ENCODE measurements around the gene C1orf167. TPM values are rescaled to one million over a fixed set of nuclear protein-coding genes. Genes with fewer than 3 reads are reported as not detected.

Gene C1orf167, protein sequence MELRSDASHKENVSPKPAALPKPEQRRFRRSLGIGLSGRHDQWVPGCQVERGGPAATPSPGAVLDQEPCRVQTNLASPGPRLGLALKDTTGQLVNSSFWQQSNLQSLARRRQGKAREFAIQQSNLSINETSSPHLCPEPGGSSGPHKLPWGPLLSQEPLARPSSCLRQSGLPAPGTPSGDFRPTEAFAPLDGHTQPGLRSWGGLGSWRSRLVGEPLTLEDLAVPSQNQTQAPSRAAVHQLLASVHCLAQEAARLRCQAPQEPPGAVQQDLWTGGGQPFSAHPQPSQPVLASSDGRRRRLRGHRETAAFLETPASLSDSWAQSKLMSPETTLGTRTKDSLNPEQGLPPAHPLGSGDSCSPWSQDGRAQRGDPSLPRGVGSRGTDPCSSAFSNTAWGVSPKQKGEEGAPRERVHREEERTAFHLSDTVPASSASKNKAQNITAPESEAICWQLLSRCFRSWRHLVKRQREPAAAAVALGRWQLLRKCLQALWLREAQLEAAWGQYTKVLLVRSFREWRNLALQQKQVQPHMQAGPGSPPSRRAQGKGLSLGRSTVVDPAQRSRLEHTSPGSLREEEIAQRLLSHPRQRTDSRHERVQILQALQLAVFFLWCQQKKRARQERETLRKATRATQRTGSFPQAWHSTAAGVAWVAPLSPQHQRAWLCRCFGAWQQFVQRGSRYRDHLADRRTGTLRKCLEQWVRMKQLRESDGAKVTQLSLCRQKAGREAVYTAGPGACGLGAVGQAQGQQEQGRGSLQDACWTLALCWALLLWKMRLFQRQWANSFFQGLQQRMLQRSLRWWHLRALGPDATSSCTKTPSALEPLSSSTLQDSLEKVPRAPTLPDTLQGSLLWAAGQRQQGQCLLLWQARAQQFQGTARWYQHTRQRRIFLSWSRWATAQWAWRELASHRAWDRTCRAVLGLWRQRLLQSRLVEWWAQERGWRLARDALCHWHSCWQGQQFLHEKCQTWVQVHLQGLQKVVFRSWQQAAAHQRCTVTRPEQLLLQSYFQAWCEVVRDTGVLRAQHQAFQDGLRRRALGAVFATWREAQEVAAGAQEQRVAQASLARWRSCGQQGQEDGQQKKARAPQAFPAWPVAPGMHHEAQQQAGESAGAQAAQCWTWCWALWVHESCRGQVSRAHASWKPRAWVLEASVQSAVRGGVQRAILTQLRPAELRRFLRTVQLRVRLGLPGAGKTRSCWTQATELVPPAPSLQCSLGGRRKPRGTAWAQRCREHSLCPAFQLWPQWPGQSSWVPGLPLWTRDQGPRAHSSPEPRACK (N-terminal part only)
- total RNA-seq, result 0.07 TPM in 1 of 2 replicates, not detected in the other

GRCh38 chr1:11761988-11762406, at the start of gene C1orf167:
TSS of gene C1orf167 (plus strand) at chr1:11762193. CDS start at chr1:11764401, 2,208 bp downstream.

DNA sequence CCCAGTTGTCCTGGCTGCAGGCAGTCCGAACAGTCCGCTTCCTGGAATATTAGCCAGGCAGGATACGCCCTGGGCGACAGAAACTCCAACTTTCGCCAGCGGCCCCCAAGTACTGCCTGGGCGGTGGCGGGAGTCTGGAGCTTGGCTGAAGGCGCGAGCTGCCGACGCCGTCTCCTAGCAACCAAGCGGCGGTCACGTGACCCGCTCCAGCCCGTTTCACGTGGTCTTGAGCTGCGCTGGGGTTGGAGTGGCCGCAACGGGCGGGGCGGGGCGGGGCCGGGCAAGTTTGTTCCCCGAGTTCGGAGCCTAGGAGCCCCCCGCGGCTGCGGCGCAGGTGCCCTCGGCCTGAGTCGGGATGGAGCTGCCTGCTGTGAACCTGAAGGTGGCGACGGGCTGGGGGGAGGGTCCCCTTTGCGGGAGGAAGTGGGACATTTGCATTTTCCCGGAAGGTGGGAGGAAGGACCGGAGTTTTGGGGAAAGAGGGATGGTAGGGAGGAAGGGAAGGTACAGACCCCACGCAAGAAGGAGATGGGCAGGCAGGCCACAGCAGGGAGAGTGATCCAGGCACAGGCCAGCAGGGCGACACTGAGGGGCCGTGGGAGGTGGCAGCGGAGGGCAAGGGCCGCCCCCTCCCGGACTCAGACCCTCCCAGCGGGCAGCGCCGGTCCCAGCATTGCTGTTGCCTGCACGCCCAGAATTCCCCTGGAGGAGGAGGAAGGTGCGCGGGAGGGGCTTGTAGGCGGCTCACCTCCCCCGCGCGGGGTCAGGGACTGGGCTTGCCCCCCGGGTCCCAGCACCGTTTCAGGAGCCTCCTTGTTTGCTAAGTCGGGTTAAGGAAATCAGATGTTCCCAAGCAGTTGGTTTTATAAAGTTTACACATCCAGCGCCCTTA, 25.9 kb upstream of the C1orf167 start, which contains the start of gene AGTRAP:
TSS of gene AGTRAP (plus strand) at position 283 of the 892 bp plus-strand sequence. CDS start at position 356, 73 bp downstream.

DNA sequence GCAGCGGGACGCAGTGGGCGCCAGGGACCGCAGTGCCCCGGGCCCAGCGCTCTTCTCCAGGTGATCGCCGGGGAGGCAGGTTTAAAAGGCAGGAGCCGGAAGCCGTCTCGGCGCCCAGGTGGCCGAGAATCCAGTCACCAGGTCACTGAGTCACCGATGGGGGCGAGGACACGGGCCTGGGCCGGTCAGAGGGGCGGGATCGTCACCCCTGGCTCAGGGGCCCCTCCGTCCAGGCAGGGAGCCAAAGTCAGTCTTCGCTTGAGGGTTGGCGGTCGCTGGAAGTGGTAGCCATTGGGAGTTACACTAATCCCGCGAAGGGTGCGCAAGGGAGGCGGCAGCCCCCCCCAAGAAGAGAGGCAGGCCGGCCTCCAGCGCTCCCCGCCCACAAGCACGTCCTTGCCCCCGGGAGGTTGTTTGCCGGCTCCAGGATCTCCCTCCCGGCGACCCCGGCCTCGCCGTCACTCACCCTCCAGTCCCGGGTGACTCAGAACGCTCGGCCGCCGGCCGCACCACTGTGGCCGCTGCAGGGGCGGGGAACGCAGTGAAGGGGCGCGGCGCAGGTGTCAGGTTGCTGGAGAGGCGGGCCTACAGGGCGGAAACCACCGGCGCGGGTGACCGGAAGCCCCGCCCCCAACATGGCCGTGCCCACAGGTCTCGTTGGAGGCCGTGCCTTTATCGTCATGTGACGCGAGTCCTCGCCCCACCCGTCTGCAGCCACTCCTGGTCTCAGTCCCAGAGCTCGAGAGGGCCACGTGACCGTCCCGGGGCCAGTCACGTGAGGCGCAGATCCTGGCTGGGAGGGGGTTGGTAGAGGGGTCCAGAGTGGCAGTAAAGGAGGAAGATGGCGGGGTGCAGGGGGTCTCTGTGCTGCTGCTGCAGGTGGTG, 43.7 kb downstream of the C1orf167 start, which contains the start of the genes CLCN6 and MTHFR:
TSS of gene CLCN6 (plus strand) at position 770 of the 885 bp plus-strand sequence. CDS start at position 842, 72 bp downstream.
TSS of gene MTHFR (minus strand) at position 543 of the 885 bp plus-strand sequence. CDS start 2,848 bp downstream, outside the sequence.

Other genes starting within 250 kb of the C1orf167 start
- 27.0 and 65.7 TPM in 2 replicates for gene FBXO2, start 107.8 kb upstream of the C1orf167 start, total RNA-seq
- 7.5 and 17.2 TPM in 2 replicates for gene FBXO44, start 107.3 kb upstream of the C1orf167 start, total RNA-seq
- gene FBXO6, start 98.0 kb upstream of the C1orf167 start, total RNA-seq, result 11.0 and 16.4 TPM in 2 replicates
- 36.7 and 58.8 TPM in 2 replicates for gene MAD2L2, start 81.0 kb upstream of the C1orf167 start, total RNA-seq
- under 0.01 TPM in 2 replicates for gene DRAXIN, start 70.5 kb upstream of the C1orf167 start, total RNA-seq
- 55.7 and 72.8 TPM in 2 replicates for gene AGTRAP, start 26.1 kb upstream of the C1orf167 start, total RNA-seq
- gene MTHFR, start 43.8 kb downstream of the C1orf167 start, total RNA-seq, result 18.8 and 25.1 TPM in 2 replicates
- gene CLCN6, start 44.0 kb downstream of the C1orf167 start, total RNA-seq, result 5.5 and 7.4 TPM in 2 replicates
- gene NPPA, start 85.6 kb downstream of the C1orf167 start, total RNA-seq, result not detected in 2 replicates
- not detected in 2 replicates for gene NPPB, start 96.8 kb downstream of the C1orf167 start, total RNA-seq
- 55.4 and 72.0 TPM in 2 replicates for gene KIAA2013, start 164.2 kb downstream of the C1orf167 start, total RNA-seq
- gene PLOD1, start 172.5 kb downstream of the C1orf167 start, total RNA-seq, result 56.7 and 184 TPM in 2 replicates
- gene MFN2, start 218.3 kb downstream of the C1orf167 start, total RNA-seq, result 105 and 135 TPM in 2 replicates